ENCODE data around the gene PSMD6. TPM values are rescaled to one million over a fixed set of nuclear protein-coding genes. Genes with fewer than 3 reads are reported as not detected.

The PSMD6 gene
- total and polyA plus RNA-seq, 9 of the 15 experiments (the other 6 are each of a cell fraction or from before 2014, with no cell fraction given) = 78.2 to 133 (median 113) TPM

GRCh38 chr3:64023187-64023860 is at the start of gene PSMD6 (continued):
- TF ChIP-seq NCOR1 (IDR thresholded peaks at IDR 0.05) (peak; percentile 27), KLF10 (CRISPR knock-in tag; IDR thresholded peaks at IDR 0.05) (no peak), ARID1B (IDR thresholded peaks at IDR 0.05) (no peak), LCOR (CRISPR knock-in tag; IDR thresholded peaks at IDR 0.05) (no peak), SUPT5H (IDR thresholded peaks at IDR 0.05) (peak; percentile 74), MAZ (CRISPR knock-in tag; conservative IDR thresholded peaks at IDR 0.05 in 1 of 2, IDR thresholded peaks at IDR 0.05 in 1 of 2) (peak; percentile 29 to 50; a peak in 2 of 4 replicates), ADNP (tag; IDR thresholded peaks at IDR 0.05) (no peak), MED1 (CRISPR knock-in tag; IDR thresholded peaks at IDR 0.05; ENCODE audit: borderline replicate concordance) (no peak), FOXA1 (IDR thresholded peaks at IDR 0.05; ENCODE audit: borderline replicate concordance) (no peak), SMARCE1 (IDR thresholded peaks at IDR 0.05) (no peak), CTCF (IDR thresholded peaks at IDR 0.05 in 2 of 3, conservative IDR thresholded peaks at IDR 0.05 in 1 of 3; ENCODE audit: insufficient read depth in 2 of 3, low read depth in 1 of 3, low read length in 3 of 3) (peak; percentile 95 to 100 (median 100)), THRAP3 (IDR thresholded peaks at IDR 0.05; ENCODE audit: borderline replicate concordance) (no peak), SAFB2 (IDR thresholded peaks at IDR 0.05; ENCODE audit: borderline replicate concordance, low read depth, low read length, severe bottlenecking) (no peak), RCOR1 (IDR thresholded peaks at IDR 0.05; ENCODE audit: borderline replicate concordance in 1 of 2, low read depth in 2 of 2, low read length in 2 of 2) (0 out of 4 replicates have a peak, but pooled peaks of 1 of the 2 experiments have one; percentile 42), ILK (tag; IDR thresholded peaks at IDR 0.05; ENCODE audit: borderline replicate concordance, low read depth) (no peak), CAMTA2 (CRISPR knock-in tag; conservative IDR thresholded peaks at IDR 0.05) (no peak), ZNF785 (CRISPR knock-in tag; IDR thresholded peaks at IDR 0.05) (no peak), EZH2 (IDR thresholded peaks at IDR 0.05; ENCODE audit: borderline replicate concordance, low read depth, low read length) (no peak), ZNF395 (CRISPR knock-in tag; IDR thresholded peaks at IDR 0.05) (no peak), THRA (IDR thresholded peaks at IDR 0.05) (no peak), TARDBP (IDR thresholded peaks at IDR 0.05) (no peak), MCM5 (IDR thresholded peaks at IDR 0.05; ENCODE audit: low read depth) (no peak), DLX4 (CRISPR knock-in tag; IDR thresholded peaks at IDR 0.05) (no peak)

Data from K562 (cell line).